Astrocyte (in vitro differentiated cells and primary cell): ENCODE measurements around the gene BEST3. TPM values are rescaled to one million over a fixed set of nuclear protein-coding genes. Genes with fewer than 3 reads are reported as not detected.

Experiments used
- DNase-seq: peaks from one replicate; pipeline ENCODE4 v3.0.0-alpha.2; 2010; ENCODE audit warnings: low read depth
- FAIRE-seq: peaks from 2 replicates; lab custom pipeline; 2011; peaks lifted over from hg19 to GRCh38; lab: Jason Lieb, UNC
- H2AFZ ChIP-seq: 2 replicates; pipeline ENCODE4 v1.6.0; 2012; ENCODE audit warnings: low read depth, low read length, inconsistent platforms
- H3K27ac ChIP-seq: 2 replicates; pipeline ENCODE4 v1.5.1; 2011; ENCODE audit warnings: low read depth, low read length, inconsistent platforms
- H3K27me3 ChIP-seq: 2 replicates; pipeline ENCODE4 v1.6.0; 2011; ENCODE audit warnings: low read length, inconsistent platforms; ENCODE audit not compliant: insufficient read depth
- H3K36me3 ChIP-seq: 2 replicates; pipeline ENCODE4 v1.5.1; 2011; ENCODE audit warnings: low read length, inconsistent platforms; ENCODE audit not compliant: insufficient read depth
- H3K4me1 ChIP-seq: 2 replicates; pipeline ENCODE4 v1.5.1; 2011; ENCODE audit warnings: low read length, inconsistent platforms; ENCODE audit not compliant: insufficient read depth
- H3K4me2 ChIP-seq: 2 replicates; pipeline ENCODE4 v1.6.0; 2012; ENCODE audit warnings: low read length, inconsistent platforms
- H3K4me3 ChIP-seq: 2 replicates; pipeline ENCODE4 v1.5.1; 2011; ENCODE audit warnings: low read depth, mild to moderate bottlenecking, low read length, inconsistent platforms; ENCODE audit not compliant: insufficient read depth
- H3K79me2 ChIP-seq: 2 replicates; pipeline ENCODE4 v1.6.0; 2012; ENCODE audit warnings: mild to moderate bottlenecking, low read length, inconsistent platforms; ENCODE audit not compliant: insufficient read depth
- H3K9ac ChIP-seq: 2 replicates; pipeline ENCODE4 v1.6.0; 2012; ENCODE audit warnings: mild to moderate bottlenecking, low read length, inconsistent platforms
- H3K9me3 ChIP-seq: 2 replicates; pipeline ENCODE4 v1.5.1; 2012; ENCODE audit warnings: low read depth, mild to moderate bottlenecking, low read length, inconsistent platforms; ENCODE audit not compliant: insufficient read depth
- H4K20me1 ChIP-seq: 2 replicates; pipeline ENCODE4 v1.6.0; 2012; ENCODE audit warnings: low read length, inconsistent platforms; ENCODE audit not compliant: insufficient read depth
- H3K27ac Mint-ChIP-seq: one replicate; pipeline ENCODE4 v1.8.0; 2021; ENCODE audit warnings: mild to moderate bottlenecking, mixed read lengths; ENCODE audit not compliant: unreplicated experiment
- H3K27me3 Mint-ChIP-seq: one replicate; pipeline ENCODE4 v1.8.0; 2021; ENCODE audit warnings: low read depth, mixed read lengths; ENCODE audit not compliant: unreplicated experiment
- H3K36me3 Mint-ChIP-seq: one replicate; pipeline ENCODE4 v1.8.0; 2021; ENCODE audit warnings: low read depth, mixed read lengths; ENCODE audit not compliant: unreplicated experiment
- H3K4me1 Mint-ChIP-seq: one replicate; pipeline ENCODE4 v1.8.0; 2021; ENCODE audit warnings: low read depth, mixed read lengths; ENCODE audit not compliant: unreplicated experiment
- H3K4me3 Mint-ChIP-seq: one replicate; pipeline ENCODE4 v1.8.0; 2021; ENCODE audit warnings: mild to moderate bottlenecking, moderate library complexity, mixed read lengths; ENCODE audit not compliant: unreplicated experiment
- H3K9me3 Mint-ChIP-seq: one replicate; pipeline ENCODE4 v1.8.0; 2021; ENCODE audit warnings: mild to moderate bottlenecking, mixed read lengths; ENCODE audit not compliant: unreplicated experiment
- CTCF ChIP-seq: IDR thresholded peaks from 2 replicates; pipeline ENCODE4 v1.5.1; 2011; ENCODE audit warnings: low read depth, mild to moderate bottlenecking, inconsistent platforms, low read length, moderate library complexity; ENCODE audit not compliant: insufficient read depth
- EZH2 ChIP-seq: IDR thresholded peaks from 2 replicates; pipeline ENCODE4 v1.6.1; 2012; ENCODE audit warnings: mild to moderate bottlenecking, low read length, inconsistent platforms; ENCODE audit not compliant: insufficient read depth
- total RNA-seq: library from RNA; stranded (reverse); gene quantifications from 2 replicates; pipeline ENCODE4 v1.2.1, GENCODE V29; 2021

The BEST3 gene
- total RNA-seq, 1 donor from 2014 or later = 1.2 TPM

DNA sequence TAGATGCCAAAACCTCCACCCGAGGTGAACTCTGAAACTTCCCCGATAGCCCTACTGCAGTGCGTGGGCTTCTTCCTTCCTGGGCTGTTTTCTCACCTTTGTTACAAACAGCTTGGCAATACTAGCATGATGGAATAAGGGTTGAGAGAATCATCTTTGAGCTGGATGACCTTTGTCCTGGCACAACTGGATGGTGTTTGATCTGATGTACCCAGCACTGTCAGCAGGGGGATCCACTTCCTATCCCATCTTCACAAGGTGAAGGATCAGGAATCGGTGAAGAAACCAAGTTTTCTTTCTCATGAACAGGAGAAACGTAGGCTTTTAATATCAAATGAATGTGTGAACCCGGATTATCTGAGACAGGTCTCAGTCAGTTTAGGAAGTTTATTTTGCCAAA lies 68.9 kb downstream of the BEST3 start:
- Histone ChIP-seq H2AFZ (no peak overlapping the region), H4K20me1 (no peaks in the 10 kb centered on the region), H3K79me2 (no peaks in the 10 kb centered on the region), H3K36me3 (no peaks in the 10 kb centered on the region), H3K9me3 (no peaks in the 10 kb centered on the region), H3K27me3 (peaks cover 3% of the 10 kb centered on the region), H3K4me3 (no peak overlapping the region), H3K9ac (no peak overlapping the region), H3K27ac (no peak overlapping the region), H3K4me2 (no peak overlapping the region), H3K4me1 (no peaks in the 10 kb centered on the region)
- Mint-ChIP-seq H3K27ac (no peak overlapping the region), H3K4me1 (no peaks in the 10 kb centered on the region), H3K9me3 (no peaks in the 10 kb centered on the region), H3K4me3 (no peak overlapping the region), H3K36me3 (no peaks in the 10 kb centered on the region), H3K27me3 (no peaks in the 10 kb centered on the region)
- TF ChIP-seq CTCF = no peak
- TF ChIP-seq EZH2 = no peak
- FAIRE-seq = no peak
- DNase-seq = no peak

GRCh38 chr12:69627501-69627900 lies 71.6 kb downstream of the BEST3 start:
- FAIRE-seq (no peak), DNase-seq (no peak)
- Histone ChIP-seq H3K36me3 (no peaks in the 10 kb centered on the region), H3K9me3 (no peaks in the 10 kb centered on the region), H3K4me3 (no peak overlapping the region), H3K27me3 (peaks cover 3% of the 10 kb centered on the region), H3K4me2 (no peak overlapping the region), H4K20me1 (no peaks in the 10 kb centered on the region), H3K9ac (no peak overlapping the region), H2AFZ (no peak overlapping the region), H3K79me2 (no peaks in the 10 kb centered on the region), H3K27ac (no peak overlapping the region), H3K4me1 (no peaks in the 10 kb centered on the region)
- H3K27me3 Mint-ChIP-seq = peaks cover 2% of the 10 kb centered on the region
- H3K27ac Mint-ChIP-seq = no peak overlapping the region
- TF ChIP-seq CTCF = no peak
- no peak for TF ChIP-seq EZH2
- H3K4me1 Mint-ChIP-seq = no peaks in the 10 kb centered on the region
- H3K9me3 Mint-ChIP-seq = no peaks in the 10 kb centered on the region
- H3K36me3 Mint-ChIP-seq = no peaks in the 10 kb centered on the region
- no peak overlapping the region for H3K4me3 Mint-ChIP-seq

DNA sequence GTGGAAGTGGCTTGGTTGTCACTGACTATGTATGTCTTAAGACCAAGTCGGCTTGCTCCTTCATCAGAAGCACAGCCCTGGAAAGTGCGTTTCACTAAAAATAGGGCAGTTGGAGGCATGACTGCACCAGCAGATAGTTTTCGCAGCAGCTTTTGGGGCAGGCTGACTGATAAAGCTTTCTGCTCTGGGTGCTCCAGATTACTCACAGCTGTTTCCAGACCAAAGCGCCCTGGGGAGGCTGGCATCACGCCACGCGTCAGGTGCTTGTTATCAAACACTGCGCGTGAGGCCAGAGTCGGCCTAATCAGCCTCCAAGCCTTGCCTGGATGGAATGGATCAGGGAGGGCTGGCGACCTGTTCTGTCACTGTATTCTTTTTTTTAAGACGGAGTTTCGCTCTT lies 75.1 kb downstream of the BEST3 start:
- no peaks in the 10 kb centered on the region for H3K9me3 ChIP-seq
- no peaks in the 10 kb centered on the region for H3K36me3 ChIP-seq
- H3K27ac ChIP-seq = no peak overlapping the region
- no peak overlapping the region for H3K4me3 Mint-ChIP-seq
- DNase-seq (no peak), FAIRE-seq (no peak)
- no peaks in the 10 kb centered on the region for H3K36me3 Mint-ChIP-seq
- H2AFZ ChIP-seq = no peak overlapping the region
- H3K27me3 Mint-ChIP-seq = peaks cover 5% of the 10 kb centered on the region
- H3K4me3 ChIP-seq = no peak overlapping the region
- no peaks in the 10 kb centered on the region for H4K20me1 ChIP-seq
- no peak overlapping the region for H3K27ac Mint-ChIP-seq
- peaks cover 3% of the 10 kb centered on the region for H3K27me3 ChIP-seq
- no peaks in the 10 kb centered on the region for H3K9me3 Mint-ChIP-seq
- no peaks in the 10 kb centered on the region for H3K4me1 ChIP-seq
- H3K9ac ChIP-seq = no peak overlapping the region
- TF ChIP-seq EZH2 = no peak
- TF ChIP-seq CTCF = no peak
- no peaks in the 10 kb centered on the region for H3K79me2 ChIP-seq
- no peaks in the 10 kb centered on the region for H3K4me1 Mint-ChIP-seq
- H3K4me2 ChIP-seq = no peak overlapping the region
